ENCODE measurements around the gene DEPDC1. TPM values are rescaled to one million over a fixed set of nuclear protein-coding genes. Genes with fewer than 3 reads are reported as not detected.
A peak's percentile ranks its signal among the peaks of the same experiment; 100 is the strongest.

The DEPDC1 gene
- total RNA-seq, 4 donors from 2014 or later = 0.11 TPM; not detected in 3

- ATAC-seq = no peak
- no peak overlapping the region for H3K4me3 ChIP-seq
- in situ Hi-C loops (cut with MboI; ENCODE audit: low sequenced_read_pairs in 4 of 4) = loop anchor here in 1 of 4 donors (25.0 kb wide), 1 partner anchor 1267 kb away; no protein-coding TSS in a partner anchor
- H3K27ac ChIP-seq = no peak overlapping the region
- H3K36me3 ChIP-seq = no peaks in the 10 kb centered on the region
- DNase-seq = no peak
- H3K4me1 ChIP-seq = no peaks in the 10 kb centered on the region
- no peaks in the 10 kb centered on the region for H3K9me3 ChIP-seq
- no peak for TF ChIP-seq POLR2A (IDR thresholded peaks at IDR 0.05)
- TF ChIP-seq CTCF (IDR thresholded peaks at IDR 0.05 in 4 of 5, conservative IDR thresholded peaks at IDR 0.05 in 1 of 5) = peak in 4 of 5 experiments; percentile 17 to 53 (median 27)
- intact Hi-C loops (cut with DNase I; ENCODE audit: low total_unique reads) = no loop called here
- no peaks in the 10 kb centered on the region for H3K27me3 ChIP-seq
These were observed 26.4 kb downstream of the DEPDC1 start for GRCh38 chr1:68470388-68470970.

- Histone ChIP-seq H3K36me3 (no peaks in the 10 kb centered on the region), H3K4me3 (no peak overlapping the region), H3K27me3 (no peaks in the 10 kb centered on the region), H3K9me3 (no peaks in the 10 kb centered on the region), H3K4me1 (no peaks in the 10 kb centered on the region), H3K27ac (no peak overlapping the region)
- ATAC-seq (no peak), DNase-seq (no peak)
- TF ChIP-seq POLR2A (IDR thresholded peaks at IDR 0.05) (no peak), CTCF (IDR thresholded peaks at IDR 0.05 in 4 of 5, conservative IDR thresholded peaks at IDR 0.05 in 1 of 5) (no peak)
- in situ Hi-C loops (cut with MboI; ENCODE audit: low sequenced_read_pairs in 4 of 4) = loop anchor here in 1 of 4 donors (10.0 to 25.0 kb wide), 2 partner anchors 130 to 1272 kb away; no protein-coding TSS in a partner anchor
- intact Hi-C loops (cut with DNase I; ENCODE audit: low total_unique reads) = no loop called here
These were observed 32.0 kb downstream of the DEPDC1 start for GRCh38 chr1:68464891-68465290.

GRCh38 chr1:68460935-68461334 lies 35.9 kb downstream of the DEPDC1 start:
- Histone ChIP-seq H3K27me3 (no peaks in the 10 kb centered on the region), H3K36me3 (no peaks in the 10 kb centered on the region), H3K27ac (no peak overlapping the region), H3K4me1 (no peaks in the 10 kb centered on the region), H3K9me3 (no peaks in the 10 kb centered on the region), H3K4me3 (no peak overlapping the region)
- TF ChIP-seq CTCF (IDR thresholded peaks at IDR 0.05 in 4 of 5, conservative IDR thresholded peaks at IDR 0.05 in 1 of 5) (no peak), POLR2A (IDR thresholded peaks at IDR 0.05) (no peak)
- ATAC-seq = no peak
- DNase-seq = no peak
- intact Hi-C loops (cut with DNase I; ENCODE audit: low total_unique reads) (no loop called here), in situ Hi-C loops (cut with MboI; ENCODE audit: low sequenced_read_pairs in 4 of 4) (loop anchor here in 1 of 4 donors (10.0 to 25.0 kb wide), 2 partner anchors 134 to 1276 kb away; no protein-coding TSS in a partner anchor)

GRCh38 chr1:68459796-68460195 lies 37.1 kb downstream of the DEPDC1 start:
- DNase-seq (no peak), ATAC-seq (no peak)
- intact Hi-C loops (cut with DNase I; ENCODE audit: low total_unique reads) (no loop called here), in situ Hi-C loops (cut with MboI; ENCODE audit: low sequenced_read_pairs in 4 of 4) (loop anchor here in 1 of 4 donors (10.0 to 25.0 kb wide), 2 partner anchors 135 to 1278 kb away; no protein-coding TSS in a partner anchor)
- Histone ChIP-seq H3K27ac (no peak overlapping the region), H3K4me3 (no peak overlapping the region), H3K9me3 (no peaks in the 10 kb centered on the region), H3K36me3 (no peaks in the 10 kb centered on the region), H3K4me1 (no peaks in the 10 kb centered on the region), H3K27me3 (no peaks in the 10 kb centered on the region)
- no peak for TF ChIP-seq CTCF (IDR thresholded peaks at IDR 0.05 in 4 of 5, conservative IDR thresholded peaks at IDR 0.05 in 1 of 5)
- no peak for TF ChIP-seq POLR2A (IDR thresholded peaks at IDR 0.05)

Measured in gastrocnemius medialis (tissue), 4 donors.